ENCODE results near the gene MLLT1.
A peak's percentile ranks its signal among the peaks of the same experiment; 100 is the strongest.

The MLLT1 gene

GRCh38 chr19:6210721-6211600, 68.8 kb downstream of the MLLT1 start:
- no peak for DNase-seq

- DNase-seq: no peak
Measured at GRCh38 chr19:6210091-6210490, 69.7 kb downstream of the MLLT1 start.

GRCh38 chr19:6209680-6210079, 70.1 kb downstream of the MLLT1 start:
- DNase-seq: no peak

GRCh38 chr19:6209233-6209632, 70.5 kb downstream of the MLLT1 start:
- no peak for DNase-seq

GRCh38 chr19:6204866-6205723, 74.7 kb downstream of the MLLT1 start:
- DNase-seq: no peak

GRCh38 chr19:6204212-6204611, 75.6 kb downstream of the MLLT1 start:
- no peak for DNase-seq

GRCh38 chr19:6199240-6199994, 80.4 kb downstream of the MLLT1 start:
- DNase-seq: peak; percentile 78 to 99 (median 96)

- DNase-seq: no peak
Measured at GRCh38 chr19:6198896-6199239, 80.9 kb downstream of the MLLT1 start.

GRCh38 chr19:6196361-6196760, 83.4 kb downstream of the MLLT1 start:
- no peak for DNase-seq

GRCh38 chr19:6188811-6189210, 91.0 kb downstream of the MLLT1 start:
- DNase-seq: no peak

GRCh38 chr19:6187374-6187773, 92.4 kb downstream of the MLLT1 start:
- DNase-seq: no peak

GRCh38 chr19:6185835-6186834, 93.6 kb downstream of the MLLT1 start:
- DNase-seq: no peak

- DNase-seq: no peak
Measured at GRCh38 chr19:6185093-6185834, 94.5 kb downstream of the MLLT1 start.

- no peak for DNase-seq
Measured at GRCh38 chr19:6181119-6181518, 98.7 kb downstream of the MLLT1 start.

GRCh38 chr19:6173190-6173589, 106.6 kb downstream of the MLLT1 start:
- no peak for DNase-seq

GRCh38 chr19:6172074-6172863, 107.5 kb downstream of the MLLT1 start:
- no peak for DNase-seq

GRCh38 chr19:6167115-6167514, 112.7 kb downstream of the MLLT1 start:
- DNase-seq: no peak

- DNase-seq: no peak
Measured at GRCh38 chr19:6164906-6165531, 114.8 kb downstream of the MLLT1 start.

- peak in 1 of 14 donors; percentile 11 for DNase-seq
Measured at GRCh38 chr19:6161271-6161850, 118.4 kb downstream of the MLLT1 start.
